HepG2 (cell line): Measurements from ENCODE around the gene GRK6. TPM values are rescaled to one million over a fixed set of nuclear protein-coding genes. Genes with fewer than 3 reads are reported as not detected.

Experiments used
- ARID2 ChIP-seq: sonication (generic); formaldehyde crosslinking; IDR thresholded peaks from 2 replicates; pipeline ENCODE4 v1.8.1; 2022; ENCODE audit warnings: mild to moderate bottlenecking, missing genetic modification reagents, borderline replicate concordance
- BRF2 ChIP-seq: sonication (generic); formaldehyde crosslinking; IDR thresholded peaks from 2 replicates; pipeline ENCODE4 v1.8.1; 2022; ENCODE audit warnings: mild to moderate bottlenecking, missing genetic modification reagents
- GABPA ChIP-seq, 2 experiments: IDR thresholded peaks; 2 replicates each; pipeline ENCODE4 v1.6.1; 2011 to 2016; ENCODE audit warnings: low read depth in 2 of 2, low read length in 1 of 2, missing biosample characterization in 1 of 2, missing genetic modification characterization in 1 of 2
- GABPB1 ChIP-seq: IDR thresholded peaks from 2 replicates; pipeline ENCODE4 v1.6.1; 2016; ENCODE audit warnings: mild to moderate bottlenecking, missing genetic modification reagents, moderate library complexity, missing compliant biosample characterization
- GZF1 ChIP-seq: sonication (generic); formaldehyde crosslinking; IDR thresholded peaks from 2 replicates; pipeline ENCODE4 v1.5.1; 2020; ENCODE audit warnings: mild to moderate bottlenecking, missing genetic modification reagents
- HDAC1 ChIP-seq: sonication (generic); formaldehyde crosslinking; IDR thresholded peaks from 2 replicates; pipeline ENCODE4 v1.5.1; 2020; ENCODE audit warnings: mild to moderate bottlenecking, missing genetic modification reagents
- MAFF ChIP-seq: IDR thresholded peaks from 2 replicates; pipeline ENCODE4 v1.6.1; 2011; ENCODE audit warnings: low read depth, low read length, improper control_type of control experiment
- MATR3 ChIP-seq: sonication (generic); formaldehyde crosslinking; IDR thresholded peaks from 2 replicates; pipeline ENCODE4 v1.4.0; 2020; ENCODE audit warnings: missing genetic modification reagents
- POLR2AphosphoS2 ChIP-seq: IDR thresholded peaks from 2 replicates; pipeline ENCODE4 v1.6.1; 2011; ENCODE audit warnings: low read depth, low read length, improper control_type of control experiment
- SALL1 ChIP-seq: sonication (generic); formaldehyde crosslinking; IDR thresholded peaks from 2 replicates; pipeline ENCODE4 v1.8.0; 2022; ENCODE audit warnings: mild to moderate bottlenecking, missing genetic modification reagents
- SOX5 ChIP-seq: IDR thresholded peaks from 2 replicates; pipeline ENCODE4 v1.6.1; 2016; ENCODE audit warnings: borderline replicate concordance
- STAG1 ChIP-seq: sonication (generic); formaldehyde crosslinking; IDR thresholded peaks from 2 replicates; pipeline ENCODE4 v1.4.0; 2020; ENCODE audit warnings: missing genetic modification reagents
- TBX3 ChIP-seq: fragments of 450-650 bp; IDR thresholded peaks from 2 replicates; pipeline ENCODE4 v1.6.1; 2017; ENCODE audit warnings: antibody characterized with exemption, mild to moderate bottlenecking, inconsistent platforms, borderline replicate concordance
- THAP9 ChIP-seq: sonication (generic); formaldehyde crosslinking; IDR thresholded peaks from 2 replicates; pipeline ENCODE4; 2020; ENCODE audit warnings: missing genetic modification reagents, mild to moderate bottlenecking, borderline replicate concordance
- ZBTB33 ChIP-seq: sonication (generic); formaldehyde crosslinking; IDR thresholded peaks from 2 replicates; pipeline ENCODE4 v1.4.0; 2020; ENCODE audit warnings: missing genetic modification reagents
- ZC3H13 ChIP-seq: sonication (generic); formaldehyde crosslinking; IDR thresholded peaks from 2 replicates; pipeline ENCODE4 v1.8.1; 2023; ENCODE audit warnings: mild to moderate bottlenecking, missing genetic modification reagents, moderate library complexity
- ZNF264 ChIP-seq: sonication (generic); formaldehyde crosslinking; IDR thresholded peaks from 2 replicates; pipeline ENCODE4 v1.4.0; 2020; ENCODE audit warnings: missing genetic modification reagents
- ZNF670 ChIP-seq: sonication (generic); formaldehyde crosslinking; IDR thresholded peaks from 2 replicates; pipeline ENCODE4 v1.8.0; 2022; ENCODE audit warnings: mild to moderate bottlenecking, missing genetic modification reagents, borderline replicate concordance
- ZNF678 ChIP-seq: sonication (generic); formaldehyde crosslinking; IDR thresholded peaks from 2 replicates; pipeline ENCODE4 v1.4.0; 2020; ENCODE audit warnings: mild to moderate bottlenecking, missing genetic modification reagents
- ZNF839 ChIP-seq: sonication (generic); formaldehyde crosslinking; IDR thresholded peaks from 2 replicates; pipeline ENCODE4 v1.4.0; 2020; ENCODE audit warnings: missing genetic modification reagents, mild to moderate bottlenecking, borderline replicate concordance
- polyA plus RNA-seq, 8 experiments: library from polyadenylated mRNA; depleted of rRNA in 3 of 8; stranded (reverse) in 7 of 8; unstranded in 1 of 8; fragments of >200 nt; fragmentation: Illumina TruSeq in 4 of 8; extraction: Trizol in 4 of 8; gene quantifications; 2 replicates each; pipeline versions ENCODE4 v1.2.1 to v1.2.3, GENCODE V29; 2011 to 2016; ENCODE audit warnings: low read depth in 4 of 8, missing spikeins in 1 of 8, mixed read lengths in 1 of 8; ENCODE audit not compliant: insufficient read depth in 1 of 8
- total RNA-seq, 5 experiments: library from RNA; depleted of rRNA; stranded (reverse); fragments of >200 nt; fragmentation: Illumina TruSeq; extraction: Trizol; gene quantifications; 2 replicates each; pipeline ENCODE4 v1.2.3, GENCODE V29; 2016; ENCODE audit warnings: low read depth in 1 of 5
- TF ChIP-seq, protein P1 (sequence below): sonication (generic); formaldehyde crosslinking; IDR thresholded peaks from 2 replicates; pipeline ENCODE4 v1.5.0; 2020; ENCODE audit warnings: mild to moderate bottlenecking, missing genetic modification reagents, moderate library complexity

Gene GRK6
- total and polyA plus RNA-seq, 2 of the 13 experiments (the other 11 are each of a cell fraction or from before 2014, with no cell fraction given) = 13.2 to 19.9 TPM

DNA sequence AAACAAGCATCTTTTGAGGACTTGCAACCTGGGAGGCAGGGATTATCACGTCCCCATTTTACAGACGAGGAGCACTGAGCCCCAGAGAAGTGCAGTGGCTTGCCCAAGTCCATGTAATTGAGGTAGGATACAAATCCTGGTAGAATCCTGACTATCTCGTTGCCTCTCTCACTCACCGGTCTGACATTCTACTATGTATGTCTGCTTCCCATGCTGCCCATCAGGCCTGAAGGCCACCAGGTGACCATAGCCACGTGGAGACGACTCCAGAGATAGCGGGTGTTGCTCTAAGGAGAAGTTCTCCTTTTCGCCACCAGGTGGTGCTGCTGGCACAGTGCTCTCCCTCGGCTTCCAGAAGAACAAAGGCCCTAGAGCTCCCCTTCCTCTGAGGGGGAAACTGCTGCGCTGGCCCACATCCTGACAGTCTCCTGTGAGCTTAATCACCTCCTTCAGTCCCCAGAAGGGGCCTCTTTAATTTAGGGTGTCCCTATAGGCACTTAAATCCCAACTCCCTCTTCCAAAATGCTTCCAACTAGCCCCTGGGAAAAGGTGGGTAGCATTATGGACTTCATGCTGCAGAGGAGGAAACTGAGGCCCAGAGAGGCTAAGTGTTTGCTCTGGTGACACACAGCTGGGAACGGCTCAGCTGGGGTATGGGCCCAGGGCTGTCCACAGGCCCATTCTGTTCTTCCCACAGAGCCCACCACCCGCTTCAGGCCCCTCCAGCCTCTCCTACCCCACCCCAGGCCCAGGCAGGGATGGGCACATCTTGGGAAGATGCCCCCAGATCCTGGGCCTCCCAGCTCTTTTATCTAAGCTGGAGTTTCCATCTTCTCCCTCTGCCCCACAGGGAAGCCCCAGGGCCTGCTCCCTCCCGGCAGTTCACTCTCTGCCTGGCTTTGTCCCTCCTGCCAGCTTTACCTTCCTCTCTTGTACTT is 35.8 kb upstream of the GRK6 start (continued):
- TF ChIP-seq BRF2 (CRISPR knock-in tag) (no peak), SALL1 (CRISPR knock-in tag) (peak; percentile 56), ZBTB33 (CRISPR knock-in tag) (no peak; the same call in 1 of the 2 replicates), ZC3H13 (no peak), HDAC1 (CRISPR knock-in tag) (peak; percentile 25; the same call in 1 of the 2 replicates), SOX5 (CRISPR knock-in tag) (peak; percentile 34; the same call in 1 of the 2 replicates), ZNF678 (no peak), ARID2 (CRISPR knock-in tag) (no peak), TBX3 (no peak), STAG1 (CRISPR knock-in tag) (peak; percentile 95), ZNF839 (no peak), GABPA (IDR thresholded peaks at IDR 0.05; ENCODE audit: low read depth, low read length) (no peak), GABPA (CRISPR knock-in tag; IDR thresholded peaks at IDR 0.05; ENCODE audit: low read depth) (0 out of 2 replicates have a peak, but pooled peaks have one; percentile 15), GABPB1 (CRISPR knock-in tag) (0 out of 2 replicates have a peak, but pooled peaks have one; percentile 23), POLR2AphosphoS2 (no peak), MAFF (no peak), THAP9 (no peak; the same call in 1 of the 2 replicates), ZNF670 (CRISPR knock-in tag) (no peak), GZF1 (CRISPR knock-in tag) (no peak), MATR3 (CRISPR knock-in tag) (no peak), ZNF264 (no peak)
- TF ChIP-seq, protein P1, sequence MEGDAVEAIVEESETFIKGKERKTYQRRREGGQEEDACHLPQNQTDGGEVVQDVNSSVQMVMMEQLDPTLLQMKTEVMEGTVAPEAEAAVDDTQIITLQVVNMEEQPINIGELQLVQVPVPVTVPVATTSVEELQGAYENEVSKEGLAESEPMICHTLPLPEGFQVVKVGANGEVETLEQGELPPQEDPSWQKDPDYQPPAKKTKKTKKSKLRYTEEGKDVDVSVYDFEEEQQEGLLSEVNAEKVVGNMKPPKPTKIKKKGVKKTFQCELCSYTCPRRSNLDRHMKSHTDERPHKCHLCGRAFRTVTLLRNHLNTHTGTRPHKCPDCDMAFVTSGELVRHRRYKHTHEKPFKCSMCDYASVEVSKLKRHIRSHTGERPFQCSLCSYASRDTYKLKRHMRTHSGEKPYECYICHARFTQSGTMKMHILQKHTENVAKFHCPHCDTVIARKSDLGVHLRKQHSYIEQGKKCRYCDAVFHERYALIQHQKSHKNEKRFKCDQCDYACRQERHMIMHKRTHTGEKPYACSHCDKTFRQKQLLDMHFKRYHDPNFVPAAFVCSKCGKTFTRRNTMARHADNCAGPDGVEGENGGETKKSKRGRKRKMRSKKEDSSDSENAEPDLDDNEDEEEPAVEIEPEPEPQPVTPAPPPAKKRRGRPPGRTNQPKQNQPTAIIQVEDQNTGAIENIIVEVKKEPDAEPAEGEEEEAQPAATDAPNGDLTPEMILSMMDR (CRISPR knock-in tag) = peak; percentile 96
